Chondrocyte (in vitro differentiated cells): ENCODE data around the gene PAK2. TPM values are rescaled to one million over a fixed set of nuclear protein-coding genes. Genes with fewer than 3 reads are reported as not detected.

Source experiments
- DNase-seq: peaks from one replicate; pipeline ENCODE4 v3.0.0; 2021; ENCODE audit warnings: mixed read lengths, low spot score
- H3K27ac Mint-ChIP-seq: one replicate; pipeline ENCODE4 v1.8.0; 2021; ENCODE audit warnings: mild to moderate bottlenecking, moderate library complexity, mixed read lengths; ENCODE audit not compliant: unreplicated experiment
- H3K27me3 Mint-ChIP-seq: 2 replicates; pipeline ENCODE4 v1.8.0; 2021; ENCODE audit warnings: low read depth, mixed read lengths
- H3K36me3 Mint-ChIP-seq: 2 replicates; pipeline ENCODE4 v1.8.0; 2021; ENCODE audit warnings: low read depth, mixed read lengths
- H3K4me1 Mint-ChIP-seq: 2 replicates; pipeline ENCODE4 v1.8.0; 2021; ENCODE audit warnings: low read depth, mild to moderate bottlenecking, mixed read lengths
- H3K4me3 Mint-ChIP-seq: one replicate; pipeline ENCODE4 v1.8.0; 2021; ENCODE audit warnings: mild to moderate bottlenecking, moderate library complexity, mixed read lengths; ENCODE audit not compliant: unreplicated experiment
- H3K9me3 Mint-ChIP-seq: 2 replicates; pipeline ENCODE4 v1.8.0; 2021; ENCODE audit warnings: low read depth, mixed read lengths
- total RNA-seq: library from RNA; stranded (reverse); gene quantifications from 3 replicates; pipeline ENCODE4 v1.2.1, GENCODE V29; 2021
- TF ChIP-seq, protein P1 (sequence below): fragments of 200-600 bp; sonication (generic); IDR thresholded peaks from 2 replicates; pipeline ENCODE4 v1.5.0; 2021; ENCODE audit warnings: antibody characterized with exemption, mild to moderate bottlenecking, moderate library complexity

Gene PAK2
- total RNA-seq, 1 donor from 2014 or later: 90.3 TPM

DNA sequence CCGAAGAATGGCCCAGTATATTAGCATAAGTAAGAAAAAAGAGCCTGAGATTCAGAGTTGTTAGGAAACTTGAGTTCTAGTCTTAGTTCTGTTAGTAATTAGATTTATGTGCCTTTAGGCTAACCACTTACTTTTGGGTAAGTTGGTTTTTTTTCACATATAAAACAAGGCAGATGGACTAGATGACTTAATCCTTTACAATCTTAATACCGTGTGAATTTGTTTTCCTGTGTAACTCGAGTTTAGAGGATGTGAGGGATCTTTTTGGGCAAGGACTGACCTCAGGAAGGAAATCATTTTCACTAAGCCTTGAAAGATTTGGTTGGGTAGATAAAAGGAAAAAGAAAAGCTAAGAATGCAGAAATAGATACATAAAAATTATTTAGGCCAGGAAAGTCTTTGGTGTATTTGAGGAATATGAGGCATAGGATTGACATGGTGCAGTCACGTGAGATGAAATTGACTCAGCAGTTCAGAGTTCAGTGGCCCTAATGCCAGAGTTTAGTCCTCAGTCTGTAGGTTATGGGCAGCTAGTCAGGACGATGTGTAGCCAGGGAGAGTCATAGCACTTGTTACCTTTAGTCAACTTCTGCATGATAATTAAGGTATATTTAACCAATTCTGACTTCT is 34.6 kb downstream of the PAK2 start:
- H3K27me3 Mint-ChIP-seq: no peaks in the 10 kb centered on the region
- H3K36me3 Mint-ChIP-seq: peaks cover 5% of the 10 kb centered on the region
- TF ChIP-seq, protein P1, sequence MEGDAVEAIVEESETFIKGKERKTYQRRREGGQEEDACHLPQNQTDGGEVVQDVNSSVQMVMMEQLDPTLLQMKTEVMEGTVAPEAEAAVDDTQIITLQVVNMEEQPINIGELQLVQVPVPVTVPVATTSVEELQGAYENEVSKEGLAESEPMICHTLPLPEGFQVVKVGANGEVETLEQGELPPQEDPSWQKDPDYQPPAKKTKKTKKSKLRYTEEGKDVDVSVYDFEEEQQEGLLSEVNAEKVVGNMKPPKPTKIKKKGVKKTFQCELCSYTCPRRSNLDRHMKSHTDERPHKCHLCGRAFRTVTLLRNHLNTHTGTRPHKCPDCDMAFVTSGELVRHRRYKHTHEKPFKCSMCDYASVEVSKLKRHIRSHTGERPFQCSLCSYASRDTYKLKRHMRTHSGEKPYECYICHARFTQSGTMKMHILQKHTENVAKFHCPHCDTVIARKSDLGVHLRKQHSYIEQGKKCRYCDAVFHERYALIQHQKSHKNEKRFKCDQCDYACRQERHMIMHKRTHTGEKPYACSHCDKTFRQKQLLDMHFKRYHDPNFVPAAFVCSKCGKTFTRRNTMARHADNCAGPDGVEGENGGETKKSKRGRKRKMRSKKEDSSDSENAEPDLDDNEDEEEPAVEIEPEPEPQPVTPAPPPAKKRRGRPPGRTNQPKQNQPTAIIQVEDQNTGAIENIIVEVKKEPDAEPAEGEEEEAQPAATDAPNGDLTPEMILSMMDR: no peak
- DNase-seq: no peak
- H3K9me3 Mint-ChIP-seq: peaks cover 7% of the 10 kb centered on the region
- H3K27ac Mint-ChIP-seq: peak overlapping the region; percentile 84
- H3K4me3 Mint-ChIP-seq: no peak overlapping the region
- peaks cover 62% of the 10 kb centered on the region for H3K4me1 Mint-ChIP-seq

DNA sequence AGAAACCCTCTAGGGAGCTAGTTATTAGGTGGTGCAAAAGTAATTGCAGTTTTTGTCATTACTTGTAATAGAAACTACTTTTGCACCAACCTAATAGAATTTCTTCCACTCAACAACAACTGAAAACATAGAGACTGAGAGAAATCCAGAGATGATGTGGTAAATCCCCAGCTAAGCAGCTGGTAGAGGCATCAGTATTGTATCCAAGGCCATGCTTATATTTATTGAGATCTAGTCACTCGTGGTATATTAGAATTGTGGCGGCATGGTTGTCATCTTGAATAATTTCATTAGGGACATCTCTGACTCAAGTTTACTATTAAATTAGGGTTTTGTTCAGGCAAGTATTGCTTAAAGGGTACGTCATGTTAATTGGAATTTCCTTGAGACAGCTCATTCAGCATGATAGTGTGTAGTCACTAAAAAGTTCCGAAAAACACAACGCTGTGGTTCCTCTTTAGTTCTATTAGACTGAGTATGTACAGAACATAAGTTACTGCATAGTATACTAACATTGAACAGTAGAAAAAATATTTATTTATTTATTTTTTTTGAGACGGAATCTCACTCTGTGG is 35.3 kb downstream of the PAK2 start:
- Mint-ChIP-seq H3K27ac (no peak overlapping the region), H3K4me1 (peaks cover 68% of the 10 kb centered on the region), H3K9me3 (peaks cover 7% of the 10 kb centered on the region), H3K27me3 (no peaks in the 10 kb centered on the region), H3K36me3 (peaks cover 5% of the 10 kb centered on the region), H3K4me3 (no peak overlapping the region)
- TF ChIP-seq, protein P1: no peak
- DNase-seq: no peak

DNA sequence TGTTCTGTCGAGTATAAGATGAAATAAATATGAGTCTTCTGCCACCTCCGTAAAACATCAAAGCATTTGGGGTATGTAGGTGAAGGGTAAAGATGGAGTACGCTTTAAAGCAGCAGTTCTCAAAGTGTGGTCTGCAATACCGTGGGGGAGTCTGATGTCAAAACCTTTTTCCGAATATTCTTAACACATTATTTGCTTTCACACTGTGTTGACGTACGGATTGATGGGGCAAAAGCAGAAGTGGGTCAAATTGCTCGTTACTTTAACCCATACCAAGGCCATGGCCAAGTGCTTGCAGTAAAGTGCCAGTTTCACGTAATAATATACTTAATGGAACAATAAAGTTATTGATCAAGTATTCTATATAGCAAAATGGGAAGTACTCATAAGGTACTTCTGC is 36.3 kb downstream of the PAK2 start:
- H3K4me3 Mint-ChIP-seq: no peak overlapping the region
- H3K9me3 Mint-ChIP-seq: peaks cover 7% of the 10 kb centered on the region
- peaks cover 9% of the 10 kb centered on the region for H3K36me3 Mint-ChIP-seq
- peaks cover 71% of the 10 kb centered on the region for H3K4me1 Mint-ChIP-seq
- H3K27ac Mint-ChIP-seq: no peak overlapping the region
- DNase-seq: no peak
- TF ChIP-seq, protein P1: no peak
- H3K27me3 Mint-ChIP-seq: no peaks in the 10 kb centered on the region

DNA sequence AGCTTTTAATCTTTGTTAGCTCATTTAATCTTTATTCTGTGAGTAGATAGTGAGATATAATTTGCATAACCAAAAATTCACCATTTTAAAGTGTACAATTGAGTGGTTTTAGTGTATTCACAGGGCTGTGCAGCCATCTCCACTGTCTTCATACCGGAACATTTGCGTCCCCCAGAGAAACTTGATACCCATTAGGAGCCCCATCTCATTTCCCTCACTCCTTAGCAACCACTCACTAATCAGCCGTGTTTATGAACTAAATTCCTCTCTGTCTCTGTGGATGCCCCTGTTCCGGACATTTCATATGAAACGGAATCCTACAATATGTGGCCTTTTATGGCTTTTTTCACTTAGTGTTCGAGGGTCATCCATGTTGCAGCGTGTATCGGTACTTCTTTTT is 38.2 kb downstream of the PAK2 start:
- H3K9me3 Mint-ChIP-seq: no peaks in the 10 kb centered on the region
- no peaks in the 10 kb centered on the region for H3K27me3 Mint-ChIP-seq
- H3K27ac Mint-ChIP-seq: peak overlapping the region; percentile 27
- DNase-seq: no peak
- peaks cover 57% of the 10 kb centered on the region for H3K4me1 Mint-ChIP-seq
- TF ChIP-seq, protein P1: no peak
- H3K4me3 Mint-ChIP-seq: no peak overlapping the region
- H3K36me3 Mint-ChIP-seq: peaks cover 4% of the 10 kb centered on the region

GRCh38 chr3:196778755-196779154 is 39.1 kb downstream of the PAK2 start:
- DNase-seq: no peak
- Mint-ChIP-seq H3K27me3 (no peaks in the 10 kb centered on the region), H3K4me3 (no peak overlapping the region), H3K4me1 (peaks cover 48% of the 10 kb centered on the region), H3K36me3 (peaks cover 8% of the 10 kb centered on the region), H3K27ac (peak overlapping the region; percentile 96), H3K9me3 (no peaks in the 10 kb centered on the region)
- TF ChIP-seq, protein P1: no peak
